ENCODE data around the gene SLC25A46. TPM values are rescaled to one million over a fixed set of nuclear protein-coding genes. Genes with fewer than 3 reads are reported as not detected.
"Not testable (repeated sequence)": the region's sequence is repeated elsewhere in the genome, so short reads cannot be mapped to it uniquely, and the experiment has no call there.

Gene SLC25A46
- total and polyA plus RNA-seq, 2 donors, result 28.4 to 47.3 TPM

GRCh38 chr5:110770286-110770685 lies 31.5 kb downstream of the SLC25A46 start:
- Histone ChIP-seq H3K27ac (ENCODE audit: low read depth in 1 of 2, low read length in 1 of 2) (no peak overlapping the region), H3K27me3 (ENCODE audit: control insufficient read depth in 2 of 2, insufficient read depth in 1 of 2, low read length in 1 of 2) (no peaks in the 10 kb centered on the region), H3K4me1 (ENCODE audit: control insufficient read depth in 2 of 2, insufficient read depth in 2 of 2, low read length in 2 of 2) (no peaks in the 10 kb centered on the region), H3K4me3 (ENCODE audit: low read length in 2 of 2) (no peak overlapping the region), H3K9me3 (ENCODE audit: control insufficient read depth in 2 of 2, insufficient read depth in 1 of 2, low read length in 1 of 2) (no peaks in the 10 kb centered on the region), H3K36me3 (ENCODE audit: control insufficient read depth in 2 of 2, insufficient read depth in 2 of 2, low read length in 1 of 2) (no peaks in the 10 kb centered on the region)
- no peak for DNase-seq (ENCODE audit: low read depth in 6 of 9, low spot score in 9 of 9)

DNA sequence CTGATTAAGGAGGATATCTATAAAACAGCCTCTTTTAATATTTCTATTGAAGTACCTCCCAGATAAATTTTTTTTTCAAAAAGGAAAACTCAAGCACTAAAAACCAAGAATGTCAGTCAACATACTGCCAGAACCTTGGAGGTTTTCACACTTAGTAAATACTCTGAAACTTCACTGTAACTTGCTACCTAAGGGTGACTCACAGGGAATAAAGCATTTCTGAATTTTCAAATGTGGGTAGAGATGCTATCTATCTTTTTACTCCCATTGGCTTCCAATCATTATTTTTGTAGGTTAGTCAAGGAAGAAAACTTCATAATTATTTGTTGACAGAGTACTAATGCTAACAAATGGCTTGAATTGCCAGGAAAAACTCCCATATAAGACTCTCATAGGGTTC lies 46.1 kb downstream of the SLC25A46 start:
- no peak for DNase-seq (ENCODE audit: low read depth in 6 of 9, low spot score in 9 of 9)
- Histone ChIP-seq H3K4me3 (ENCODE audit: low read length in 2 of 2) (no peak overlapping the region), H3K9me3 (ENCODE audit: control insufficient read depth in 2 of 2, insufficient read depth in 1 of 2, low read length in 1 of 2) (no peaks in the 10 kb centered on the region), H3K27me3 (ENCODE audit: control insufficient read depth in 2 of 2, insufficient read depth in 1 of 2, low read length in 1 of 2) (no peaks in the 10 kb centered on the region), H3K4me1 (ENCODE audit: control insufficient read depth in 2 of 2, insufficient read depth in 2 of 2, low read length in 2 of 2) (no peaks in the 10 kb centered on the region), H3K36me3 (ENCODE audit: control insufficient read depth in 2 of 2, insufficient read depth in 2 of 2, low read length in 1 of 2) (no peaks in the 10 kb centered on the region), H3K27ac (ENCODE audit: low read depth in 1 of 2, low read length in 1 of 2) (no peak overlapping the region)

- DNase-seq (ENCODE audit: low read depth in 6 of 9, low spot score in 9 of 9), result no peak
- Histone ChIP-seq H3K4me1 (ENCODE audit: control insufficient read depth in 2 of 2, insufficient read depth in 2 of 2, low read length in 2 of 2) (no peaks in the 10 kb centered on the region), H3K27ac (ENCODE audit: low read depth in 1 of 2, low read length in 1 of 2) (no peak overlapping the region), H3K4me3 (ENCODE audit: low read length in 2 of 2) (no peak overlapping the region), H3K9me3 (ENCODE audit: control insufficient read depth in 2 of 2, insufficient read depth in 1 of 2, low read length in 1 of 2) (no peaks in the 10 kb centered on the region), H3K36me3 (ENCODE audit: control insufficient read depth in 2 of 2, insufficient read depth in 2 of 2, low read length in 1 of 2) (no peaks in the 10 kb centered on the region), H3K27me3 (ENCODE audit: control insufficient read depth in 2 of 2, insufficient read depth in 1 of 2, low read length in 1 of 2) (no peaks in the 10 kb centered on the region)
- 89% methylated on average over 1 of the region's 1 CpG for WGBS
Observed at GRCh38 chr5:110785356-110785755, 46.5 kb downstream of the SLC25A46 start.

DNA sequence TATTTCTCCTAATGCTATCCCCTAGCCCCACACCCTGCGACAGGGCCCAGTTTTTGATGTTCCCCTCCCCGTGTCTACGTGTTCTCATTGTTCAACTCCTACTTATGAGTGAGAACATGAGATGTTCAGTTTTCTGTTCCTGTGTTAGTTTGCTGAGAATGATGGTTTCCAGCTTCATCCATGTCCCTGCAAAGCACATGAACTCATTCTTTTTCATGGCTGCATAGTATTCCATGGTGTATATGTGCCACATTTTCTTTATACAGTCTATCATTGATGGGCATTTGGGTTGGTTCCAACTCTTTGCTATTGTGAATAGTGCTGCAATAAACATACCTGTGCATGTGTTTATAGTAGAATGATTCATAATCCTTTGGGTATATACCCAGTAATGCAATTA lies 49.2 kb downstream of the SLC25A46 start:
- not testable (repeated sequence) for H3K4me1 ChIP-seq (ENCODE audit: control insufficient read depth in 2 of 2, insufficient read depth in 2 of 2, low read length in 2 of 2); H3K27ac ChIP-seq (ENCODE audit: low read depth in 1 of 2, low read length in 1 of 2); H3K4me3 ChIP-seq (ENCODE audit: low read length in 2 of 2); DNase-seq (ENCODE audit: low read depth in 6 of 9, low spot score in 9 of 9); H3K9me3 ChIP-seq (ENCODE audit: control insufficient read depth in 2 of 2, insufficient read depth in 1 of 2, low read length in 1 of 2); H3K36me3 ChIP-seq (ENCODE audit: control insufficient read depth in 2 of 2, insufficient read depth in 2 of 2, low read length in 1 of 2); H3K27me3 ChIP-seq (ENCODE audit: control insufficient read depth in 2 of 2, insufficient read depth in 1 of 2, low read length in 1 of 2)
- WGBS, result 98% methylated on average over 3 of the region's 3 CpGs

GRCh38 chr5:110790673-110791072 lies 51.9 kb downstream of the SLC25A46 start:
- no peak for DNase-seq (ENCODE audit: low read depth in 6 of 9, low spot score in 9 of 9)
- no peaks in the 10 kb centered on the region for H3K9me3 ChIP-seq (ENCODE audit: control insufficient read depth in 2 of 2, insufficient read depth in 1 of 2, low read length in 1 of 2)
- 60% methylated on average over 1 of the region's 1 CpG for WGBS
- H3K27me3 ChIP-seq (ENCODE audit: control insufficient read depth in 2 of 2, insufficient read depth in 1 of 2, low read length in 1 of 2), result no peaks in the 10 kb centered on the region
- no peaks in the 10 kb centered on the region for H3K4me1 ChIP-seq (ENCODE audit: control insufficient read depth in 2 of 2, insufficient read depth in 2 of 2, low read length in 2 of 2)
- H3K27ac ChIP-seq (ENCODE audit: low read depth in 1 of 2, low read length in 1 of 2), result no peak overlapping the region
- H3K36me3 ChIP-seq (ENCODE audit: control insufficient read depth in 2 of 2, insufficient read depth in 2 of 2, low read length in 1 of 2), result no peaks in the 10 kb centered on the region
- no peak overlapping the region for H3K4me3 ChIP-seq (ENCODE audit: low read length in 2 of 2)

DNA sequence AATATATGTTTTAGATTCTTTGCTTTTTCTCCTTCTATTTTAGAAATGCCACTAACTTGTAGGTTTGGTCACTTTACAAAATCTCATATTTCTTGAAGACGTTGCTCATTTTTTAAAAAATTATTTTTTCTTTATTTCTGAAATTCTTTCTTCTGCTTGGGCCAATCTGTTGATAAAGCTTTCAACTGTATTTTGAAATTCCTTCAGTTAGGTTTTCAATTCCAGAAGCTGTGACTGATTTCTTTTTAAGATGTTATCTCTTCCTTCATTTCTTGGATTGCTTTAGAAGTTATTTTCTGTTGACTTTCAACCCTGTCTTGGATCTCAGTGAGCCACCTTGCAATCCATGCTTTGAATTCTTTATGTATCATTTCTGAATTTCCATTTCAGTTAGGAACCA lies 64.2 kb downstream of the SLC25A46 start:
- 70% methylated on average over 1 of the region's 1 CpG for WGBS
- Histone ChIP-seq H3K4me3 (ENCODE audit: low read length in 2 of 2) (no peak overlapping the region), H3K36me3 (ENCODE audit: control insufficient read depth in 2 of 2, insufficient read depth in 2 of 2, low read length in 1 of 2) (no peaks in the 10 kb centered on the region), H3K27ac (ENCODE audit: low read depth in 1 of 2, low read length in 1 of 2) (no peak overlapping the region), H3K4me1 (ENCODE audit: control insufficient read depth in 2 of 2, insufficient read depth in 2 of 2, low read length in 2 of 2) (no peaks in the 10 kb centered on the region), H3K9me3 (ENCODE audit: control insufficient read depth in 2 of 2, insufficient read depth in 1 of 2, low read length in 1 of 2) (peaks cover 0 to 5% of the 10 kb centered on the region in 2 donors), H3K27me3 (ENCODE audit: control insufficient read depth in 2 of 2, insufficient read depth in 1 of 2, low read length in 1 of 2) (no peaks in the 10 kb centered on the region)
- DNase-seq (ENCODE audit: low read depth in 6 of 9, low spot score in 9 of 9), result no peak

DNA sequence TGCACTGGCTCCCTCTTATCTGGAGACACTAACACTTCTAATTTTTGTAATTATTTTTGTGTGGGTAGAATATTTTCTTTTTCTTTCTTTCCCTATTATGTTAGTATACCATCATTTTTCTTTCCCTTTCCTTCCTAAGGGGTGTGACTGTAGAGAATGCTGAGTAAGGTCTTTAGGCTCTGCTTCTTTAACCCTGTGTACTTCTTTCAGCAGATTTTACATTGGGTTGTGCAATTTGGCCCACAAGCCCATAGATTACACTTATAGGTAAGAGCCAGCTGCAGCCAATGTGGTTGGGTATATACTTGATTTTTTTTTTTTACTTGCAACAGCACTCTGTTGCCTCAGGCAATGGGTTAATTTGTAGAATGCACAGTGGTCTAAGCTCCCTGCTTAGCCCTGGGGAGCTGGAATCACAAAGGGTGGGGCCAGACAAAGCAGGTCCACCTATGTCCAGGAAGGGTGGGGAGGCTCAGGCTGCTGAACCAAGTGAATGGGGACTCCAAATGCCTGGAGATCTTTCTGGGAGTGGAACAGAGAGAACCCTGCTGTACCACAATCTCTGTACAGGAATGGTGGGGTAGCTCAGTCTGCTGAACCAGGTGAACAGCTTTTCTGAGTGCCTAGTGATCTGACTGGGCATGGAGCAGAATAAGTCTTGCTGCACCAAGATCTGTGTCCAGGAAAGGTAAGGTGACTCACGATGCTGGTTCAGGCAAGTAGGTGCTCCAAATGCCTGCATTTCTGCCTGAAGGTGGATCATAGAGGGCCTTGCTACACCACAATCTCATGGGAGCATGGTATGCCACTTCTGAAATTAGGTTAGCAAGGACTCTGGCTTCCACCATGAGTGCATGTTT lies 64.9 kb downstream of the SLC25A46 start:
- 95% methylated on average over 1 of the region's 1 CpG for WGBS
- Histone ChIP-seq H3K27ac (ENCODE audit: low read depth in 1 of 2, low read length in 1 of 2) (no peak overlapping the region), H3K36me3 (ENCODE audit: control insufficient read depth in 2 of 2, insufficient read depth in 2 of 2, low read length in 1 of 2) (no peaks in the 10 kb centered on the region), H3K9me3 (ENCODE audit: control insufficient read depth in 2 of 2, insufficient read depth in 1 of 2, low read length in 1 of 2) (peaks cover 0 to 5% of the 10 kb centered on the region in 2 donors), H3K4me1 (ENCODE audit: control insufficient read depth in 2 of 2, insufficient read depth in 2 of 2, low read length in 2 of 2) (no peaks in the 10 kb centered on the region), H3K4me3 (ENCODE audit: low read length in 2 of 2) (no peak overlapping the region), H3K27me3 (ENCODE audit: control insufficient read depth in 2 of 2, insufficient read depth in 1 of 2, low read length in 1 of 2) (no peaks in the 10 kb centered on the region)
- no peak for DNase-seq (ENCODE audit: low read depth in 6 of 9, low spot score in 9 of 9)

DNA sequence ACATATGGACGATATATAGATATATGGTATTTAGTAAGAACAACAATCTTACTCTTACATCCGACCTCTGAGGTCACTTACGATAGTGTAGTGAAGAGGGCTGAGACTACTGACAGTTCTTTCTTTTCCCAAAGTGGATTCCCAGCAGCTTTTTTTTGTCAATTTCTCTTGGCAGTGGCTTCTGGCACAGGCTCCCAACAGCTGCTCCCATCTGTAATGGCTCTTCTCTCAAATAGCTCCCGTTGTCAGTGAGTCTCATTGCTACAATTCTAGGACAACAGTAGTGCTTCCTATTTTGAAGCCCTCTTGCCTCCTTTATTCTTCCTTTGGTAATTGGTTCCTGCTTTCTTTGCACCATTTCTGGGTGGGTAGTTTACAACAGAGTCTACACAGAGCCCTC lies 68.4 kb downstream of the SLC25A46 start:
- no peak overlapping the region for H3K27ac ChIP-seq (ENCODE audit: low read depth in 1 of 2, low read length in 1 of 2)
- no peaks in the 10 kb centered on the region for H3K36me3 ChIP-seq (ENCODE audit: control insufficient read depth in 2 of 2, insufficient read depth in 2 of 2, low read length in 1 of 2)
- 92% methylated on average over 4 of the region's 4 CpGs for WGBS
- no peak overlapping the region for H3K4me3 ChIP-seq (ENCODE audit: low read length in 2 of 2)
- DNase-seq (ENCODE audit: low read depth in 6 of 9, low spot score in 9 of 9), result no peak
- H3K4me1 ChIP-seq (ENCODE audit: control insufficient read depth in 2 of 2, insufficient read depth in 2 of 2, low read length in 2 of 2), result no peaks in the 10 kb centered on the region
- peaks cover 0 to 5% of the 10 kb centered on the region in 2 donors for H3K9me3 ChIP-seq (ENCODE audit: control insufficient read depth in 2 of 2, insufficient read depth in 1 of 2, low read length in 1 of 2)
- no peaks in the 10 kb centered on the region for H3K27me3 ChIP-seq (ENCODE audit: control insufficient read depth in 2 of 2, insufficient read depth in 1 of 2, low read length in 1 of 2)

- Histone ChIP-seq H3K27me3 (ENCODE audit: control insufficient read depth in 2 of 2, insufficient read depth in 1 of 2, low read length in 1 of 2) (no peaks in the 10 kb centered on the region), H3K4me1 (ENCODE audit: control insufficient read depth in 2 of 2, insufficient read depth in 2 of 2, low read length in 2 of 2) (no peaks in the 10 kb centered on the region), H3K9me3 (ENCODE audit: control insufficient read depth in 2 of 2, insufficient read depth in 1 of 2, low read length in 1 of 2) (peaks cover 0 to 1% of the 10 kb centered on the region in 2 donors), H3K4me3 (ENCODE audit: low read length in 2 of 2) (no peak overlapping the region), H3K27ac (ENCODE audit: low read depth in 1 of 2, low read length in 1 of 2) (no peak overlapping the region), H3K36me3 (ENCODE audit: control insufficient read depth in 2 of 2, insufficient read depth in 2 of 2, low read length in 1 of 2) (no peaks in the 10 kb centered on the region)
- DNase-seq (ENCODE audit: low read depth in 6 of 9, low spot score in 9 of 9), result no peak
- 96% methylated on average over 1 of the region's 1 CpG for WGBS
Observed at GRCh38 chr5:110809006-110809405, 70.2 kb downstream of the SLC25A46 start.
